Measurements from ENCODE around the gene TMTC2. TPM values are rescaled to one million over a fixed set of nuclear protein-coding genes. Genes with fewer than 3 reads are reported as not detected.
A peak's percentile ranks its signal among the peaks of the same experiment; 100 is the strongest.

The TMTC2 gene
- total and polyA plus RNA-seq, 4 experiments from 2014 or later, result 0.09 to 8.2 (median 4.2) TPM

DNA sequence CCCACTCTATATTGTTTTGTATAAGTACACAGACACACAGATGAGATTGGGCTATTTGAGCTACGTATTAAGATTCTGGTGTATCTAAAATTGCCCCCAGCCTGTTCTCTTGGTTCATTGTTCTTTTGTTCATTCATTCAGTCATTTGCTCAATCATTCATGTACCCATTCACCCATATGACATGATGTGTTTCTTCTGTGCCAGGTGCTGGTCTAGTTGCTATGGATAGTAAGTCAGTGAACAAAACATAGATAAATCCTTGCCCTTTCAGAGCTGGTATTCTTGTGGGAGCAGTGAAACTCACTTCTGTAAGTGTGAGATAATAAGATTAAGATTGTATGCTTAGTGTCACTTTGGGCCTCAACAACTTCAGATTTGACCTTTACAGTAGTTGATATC lies 191.3 kb downstream of the TMTC2 start:
- ChIA-PET CTCF (ENCODE audit: partially characterized antibody) (no interaction called here), POLR2A (ENCODE audit: partially characterized antibody) (no interaction called here)
- no peak overlapping the region for H3K27ac ChIP-seq (ENCODE audit: low read depth, low read length)
- H3K27ac Mint-ChIP-seq, result no peak overlapping the region
- no peaks in the 10 kb centered on the region for H3K27me3 ChIP-seq (ENCODE audit: insufficient read depth, low read length)
- H3K4me3 Mint-ChIP-seq, result no peak overlapping the region
- H3K4me1 ChIP-seq (ENCODE audit: insufficient read depth, low read length), result no peaks in the 10 kb centered on the region
- H3K4me1 Mint-ChIP-seq, result no peaks in the 10 kb centered on the region
- no peak for DNase-seq
- H3K4me3 ChIP-seq (ENCODE audit: low read length in 2 of 2), result no peak overlapping the region
- H3K9me3 ChIP-seq (ENCODE audit: control insufficient read depth in 1 of 2, low read length in 2 of 2), result no peaks in the 10 kb centered on the region
- peaks cover 0 to 4% of the 10 kb centered on the region in 2 donors for H3K36me3 Mint-ChIP-seq
- no peaks in the 10 kb centered on the region for H3K27me3 Mint-ChIP-seq
- H3K36me3 ChIP-seq (ENCODE audit: insufficient read depth, low read length), result no peaks in the 10 kb centered on the region
- H3K9me3 Mint-ChIP-seq, result no peaks in the 10 kb centered on the region
- intact Hi-C loops (cut with micrococcal nuclease), result no loop called here

DNA sequence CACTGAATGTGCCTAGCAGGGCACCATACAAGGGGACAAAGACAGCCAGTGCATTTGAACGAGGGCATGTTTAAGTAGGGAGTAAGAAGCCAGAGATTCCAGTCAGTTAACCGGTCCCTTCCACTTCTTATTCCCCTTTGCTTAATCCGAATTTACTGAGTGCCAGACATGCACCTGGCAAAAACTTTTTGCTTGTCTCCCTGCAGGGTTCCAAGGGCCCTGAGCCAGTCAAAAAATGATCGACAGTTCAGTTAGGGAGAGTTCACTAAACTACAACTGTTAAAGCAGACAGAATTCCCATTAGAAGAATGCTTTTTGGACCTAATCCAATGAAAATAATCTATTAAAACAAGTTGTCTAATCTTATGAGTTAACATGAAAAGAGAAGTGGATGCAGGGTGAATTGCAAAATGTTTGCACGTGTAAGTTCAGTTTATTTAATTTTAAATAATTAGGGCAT lies 193.8 kb downstream of the TMTC2 start:
- DNase-seq, result no peak
- no peak overlapping the region for H3K4me3 Mint-ChIP-seq
- no peaks in the 10 kb centered on the region for H3K27me3 Mint-ChIP-seq
- H3K9me3 Mint-ChIP-seq, result no peaks in the 10 kb centered on the region
- no peaks in the 10 kb centered on the region for H3K27me3 ChIP-seq (ENCODE audit: insufficient read depth, low read length)
- ChIA-PET CTCF (ENCODE audit: partially characterized antibody) (no interaction called here), POLR2A (ENCODE audit: partially characterized antibody) (no interaction called here)
- intact Hi-C loops (cut with micrococcal nuclease), result no loop called here
- no peaks in the 10 kb centered on the region for H3K4me1 Mint-ChIP-seq
- H3K36me3 Mint-ChIP-seq, result peaks cover 0 to 4% of the 10 kb centered on the region in 2 donors
- H3K4me3 ChIP-seq (ENCODE audit: low read length in 2 of 2), result no peak overlapping the region
- no peak overlapping the region for H3K27ac ChIP-seq (ENCODE audit: low read depth, low read length)
- no peaks in the 10 kb centered on the region for H3K36me3 ChIP-seq (ENCODE audit: insufficient read depth, low read length)
- H3K27ac Mint-ChIP-seq, result no peak overlapping the region
- H3K9me3 ChIP-seq (ENCODE audit: control insufficient read depth in 1 of 2, low read length in 2 of 2), result no peaks in the 10 kb centered on the region
- no peaks in the 10 kb centered on the region for H3K4me1 ChIP-seq (ENCODE audit: insufficient read depth, low read length)

DNA sequence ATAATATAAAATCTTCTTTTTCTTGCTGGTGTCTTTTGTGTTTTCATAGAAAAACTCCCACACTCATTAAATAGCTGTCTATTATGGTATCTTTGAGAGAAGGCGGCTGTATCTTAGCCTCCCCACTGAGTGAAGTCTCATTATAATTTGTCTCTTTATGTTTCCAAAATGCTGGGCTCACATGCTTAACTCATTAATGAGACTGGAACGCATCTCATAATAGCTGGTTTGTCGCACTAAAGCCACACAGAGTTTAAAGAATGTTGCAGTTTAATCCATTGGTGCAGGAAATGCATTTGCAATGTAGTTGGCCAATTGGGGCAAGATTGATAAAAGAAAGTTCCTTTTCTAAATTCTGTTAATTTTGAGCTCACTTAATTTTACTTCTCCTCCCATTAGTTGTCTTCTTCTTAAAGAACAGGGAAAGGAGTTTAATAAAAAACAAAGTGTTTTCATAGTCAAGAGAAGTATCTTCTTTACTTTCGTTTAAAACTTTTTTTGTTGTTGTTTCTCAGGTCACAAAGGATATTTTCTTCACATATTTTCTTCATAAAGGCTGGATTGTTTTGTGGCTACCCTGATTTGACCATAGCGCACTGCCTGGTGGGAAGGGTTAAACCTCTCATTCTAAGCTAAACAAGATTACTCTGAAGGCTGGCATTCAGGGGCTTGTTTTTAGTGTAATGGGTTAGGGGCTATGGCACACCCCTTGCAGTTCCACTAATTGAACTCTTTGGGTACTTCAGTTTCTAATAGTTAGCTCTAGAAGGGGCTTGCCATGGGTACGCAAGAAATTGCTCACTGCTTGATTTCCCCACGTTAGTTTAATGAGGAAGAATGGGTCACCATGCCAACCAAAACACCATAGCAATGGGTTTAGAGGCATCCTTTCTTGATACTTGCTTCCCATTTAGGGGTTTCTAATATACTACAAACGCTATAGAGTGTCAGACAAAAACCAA lies 197.0 kb downstream of the TMTC2 start:
- Mint-ChIP-seq H3K27me3 (no peaks in the 10 kb centered on the region), H3K27ac (no peak overlapping the region), H3K36me3 (no peaks in the 10 kb centered on the region), H3K4me1 (no peaks in the 10 kb centered on the region), H3K9me3 (peaks cover 0 to 1% (median 0%) of the 10 kb centered on the region in 8 donors), H3K4me3 (no peak overlapping the region)
- DNase-seq, result no peak
- H3K4me1 ChIP-seq (ENCODE audit: insufficient read depth, low read length), result no peaks in the 10 kb centered on the region
- H3K36me3 ChIP-seq (ENCODE audit: insufficient read depth, low read length), result no peaks in the 10 kb centered on the region
- POLR2A ChIA-PET (ENCODE audit: partially characterized antibody), result no interaction called here
- H3K27ac ChIP-seq (ENCODE audit: low read depth, low read length), result no peak overlapping the region
- CTCF ChIA-PET (ENCODE audit: partially characterized antibody), result interaction anchor here (0.9 kb wide), 1 partner anchor 15 kb away, joined by 3 read pairs; no protein-coding TSS in a partner anchor
- no peak overlapping the region for H3K4me3 ChIP-seq (ENCODE audit: low read length in 2 of 2)
- H3K9me3 ChIP-seq (ENCODE audit: control insufficient read depth in 1 of 2, low read length in 2 of 2), result no peaks in the 10 kb centered on the region
- H3K27me3 ChIP-seq (ENCODE audit: insufficient read depth, low read length), result no peaks in the 10 kb centered on the region
- intact Hi-C loops (cut with micrococcal nuclease), result no loop called here

DNA sequence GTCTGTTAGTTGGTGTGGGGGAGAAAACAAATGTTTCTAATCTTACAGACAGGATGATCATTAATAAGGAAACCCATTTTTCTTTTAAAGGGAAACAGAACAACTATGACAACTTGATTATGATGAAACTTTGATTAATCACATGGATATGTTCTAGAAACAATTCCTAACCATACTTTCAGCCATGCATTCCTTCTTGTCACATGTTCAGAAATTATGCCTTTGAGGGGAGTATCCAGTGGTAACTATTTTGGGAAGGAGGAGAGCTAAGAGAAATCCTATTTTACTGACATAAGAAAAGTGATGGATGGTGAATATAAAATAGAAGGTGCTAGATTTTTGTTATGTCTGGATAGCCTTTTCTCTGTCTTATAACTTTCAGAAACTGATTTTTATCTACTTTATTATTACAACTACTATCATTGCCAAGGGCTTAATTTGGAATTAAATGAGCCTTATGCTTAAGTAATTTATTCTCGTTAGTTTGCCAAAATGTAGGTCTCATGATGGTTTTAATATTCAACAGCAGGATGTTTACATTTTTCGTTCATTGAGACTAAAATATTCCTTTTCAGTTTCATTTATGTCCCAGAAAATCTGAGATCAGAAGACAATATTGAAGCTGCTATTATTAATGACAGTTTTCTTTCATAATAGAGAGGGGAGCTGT lies 200.1 kb downstream of the TMTC2 start:
- Histone ChIP-seq H3K27ac (ENCODE audit: low read depth, low read length) (no peak overlapping the region), H3K27me3 (ENCODE audit: insufficient read depth, low read length) (no peaks in the 10 kb centered on the region), H3K9me3 (ENCODE audit: control insufficient read depth in 1 of 2, low read length in 2 of 2) (no peaks in the 10 kb centered on the region), H3K4me3 (ENCODE audit: low read length in 2 of 2) (no peak overlapping the region), H3K4me1 (ENCODE audit: insufficient read depth, low read length) (no peaks in the 10 kb centered on the region), H3K36me3 (ENCODE audit: insufficient read depth, low read length) (no peaks in the 10 kb centered on the region)
- Mint-ChIP-seq H3K4me3 (no peak overlapping the region), H3K9me3 (peaks cover 0 to 1% (median 0%) of the 10 kb centered on the region in 8 donors), H3K4me1 (no peaks in the 10 kb centered on the region), H3K27me3 (no peaks in the 10 kb centered on the region), H3K36me3 (no peaks in the 10 kb centered on the region), H3K27ac (no peak overlapping the region)
- ChIA-PET POLR2A (ENCODE audit: partially characterized antibody) (no interaction called here), CTCF (ENCODE audit: partially characterized antibody) (no interaction called here)
- no peak for DNase-seq
- intact Hi-C loops (cut with micrococcal nuclease), result no loop called here

DNA sequence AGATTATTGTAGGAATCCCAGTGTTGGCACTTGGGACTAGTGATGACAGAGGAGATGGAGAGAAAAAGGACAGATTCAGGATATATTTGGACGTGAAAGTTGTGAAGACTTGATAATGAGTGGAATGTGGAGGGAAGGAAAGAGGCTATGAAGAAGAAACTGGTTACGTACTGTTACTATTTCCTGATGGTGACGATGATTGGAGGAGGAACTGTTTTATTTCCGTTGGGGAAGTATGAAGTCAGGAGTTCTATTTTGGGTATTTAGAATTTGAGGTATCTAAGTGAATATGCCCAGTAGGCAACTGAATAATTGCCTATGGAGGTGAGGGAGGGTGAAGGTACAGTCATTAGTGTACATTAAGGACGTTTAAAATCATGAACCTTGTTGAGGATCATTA lies 207.2 kb downstream of the TMTC2 start:
- no peak for DNase-seq
- Mint-ChIP-seq H3K9me3 (no peaks in the 10 kb centered on the region), H3K36me3 (peaks cover 3 to 5% of the 10 kb centered on the region in 2 donors), H3K4me3 (no peak overlapping the region), H3K4me1 (peaks cover 0 to 2% (median 0%) of the 10 kb centered on the region in 4 donors), H3K27ac (no peak overlapping the region), H3K27me3 (no peaks in the 10 kb centered on the region)
- Histone ChIP-seq H3K36me3 (ENCODE audit: insufficient read depth, low read length) (no peaks in the 10 kb centered on the region), H3K9me3 (ENCODE audit: control insufficient read depth in 1 of 2, low read length in 2 of 2) (no peaks in the 10 kb centered on the region), H3K27me3 (ENCODE audit: insufficient read depth, low read length) (no peaks in the 10 kb centered on the region), H3K27ac (ENCODE audit: low read depth, low read length) (no peak overlapping the region), H3K4me1 (ENCODE audit: insufficient read depth, low read length) (no peaks in the 10 kb centered on the region), H3K4me3 (ENCODE audit: low read length in 2 of 2) (no peak overlapping the region)
- ChIA-PET POLR2A (ENCODE audit: partially characterized antibody) (no interaction called here), CTCF (ENCODE audit: partially characterized antibody) (no interaction called here)
- intact Hi-C loops (cut with micrococcal nuclease), result no loop called here

DNA sequence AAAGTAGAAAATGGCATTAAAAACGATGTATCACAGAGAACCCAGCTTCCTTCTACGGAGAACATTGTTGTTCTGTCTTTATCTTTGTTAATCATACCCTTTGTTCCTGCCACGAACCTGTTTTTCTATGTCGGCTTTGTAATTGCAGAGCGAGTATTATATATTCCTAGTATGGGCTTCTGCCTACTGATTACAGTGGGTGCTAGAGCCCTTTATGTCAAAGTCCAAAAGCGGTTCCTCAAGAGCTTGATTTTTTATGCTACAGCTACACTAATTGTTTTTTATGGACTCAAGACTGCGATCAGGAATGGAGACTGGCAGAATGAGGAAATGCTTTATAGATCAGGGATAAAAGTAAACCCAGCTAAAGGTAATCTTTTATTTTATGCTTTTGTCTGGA lies 209.6 kb downstream of the TMTC2 start:
- DNase-seq, result no peak
- Mint-ChIP-seq H3K36me3 (peaks cover 3 to 5% of the 10 kb centered on the region in 2 donors), H3K4me3 (no peak overlapping the region), H3K9me3 (peaks cover 0 to 3% (median 0%) of the 10 kb centered on the region in 8 donors), H3K4me1 (peaks cover 0 to 2% (median 0%) of the 10 kb centered on the region in 4 donors), H3K27me3 (no peaks in the 10 kb centered on the region), H3K27ac (peak overlapping the region in 1 of 7 donors; percentile 19)
- intact Hi-C loops (cut with micrococcal nuclease), result no loop called here
- Histone ChIP-seq H3K4me3 (ENCODE audit: low read length in 2 of 2) (no peak overlapping the region), H3K4me1 (ENCODE audit: insufficient read depth, low read length) (no peaks in the 10 kb centered on the region), H3K9me3 (ENCODE audit: control insufficient read depth in 1 of 2, low read length in 2 of 2) (no peaks in the 10 kb centered on the region), H3K36me3 (ENCODE audit: insufficient read depth, low read length) (no peaks in the 10 kb centered on the region), H3K27ac (ENCODE audit: low read depth, low read length) (no peak overlapping the region), H3K27me3 (ENCODE audit: insufficient read depth, low read length) (no peaks in the 10 kb centered on the region)
- POLR2A ChIA-PET (ENCODE audit: partially characterized antibody), result no interaction called here
- CTCF ChIA-PET (ENCODE audit: partially characterized antibody), result no interaction called here

DNA sequence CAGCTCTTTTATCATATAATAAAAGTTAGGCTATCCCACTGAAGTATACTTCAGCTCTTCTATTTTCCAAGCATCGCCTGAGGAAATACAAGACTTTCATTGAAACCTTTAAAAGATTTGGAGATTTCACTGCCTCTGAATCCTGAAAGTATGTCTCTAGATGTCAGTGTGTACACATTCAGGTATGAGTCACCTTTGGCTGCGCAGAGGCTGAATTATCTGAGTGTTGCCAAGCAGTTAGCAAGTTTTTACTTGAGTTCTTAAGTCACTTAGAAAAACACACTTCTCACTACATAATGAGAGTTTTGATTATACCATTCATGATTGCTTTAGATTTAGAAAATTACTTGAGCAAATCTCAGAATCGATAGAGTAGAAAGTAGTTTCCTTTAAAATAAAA lies 210.3 kb downstream of the TMTC2 start:
- Histone ChIP-seq H3K27ac (ENCODE audit: low read depth, low read length) (no peak overlapping the region), H3K4me3 (ENCODE audit: low read length in 2 of 2) (no peak overlapping the region), H3K9me3 (ENCODE audit: control insufficient read depth in 1 of 2, low read length in 2 of 2) (no peaks in the 10 kb centered on the region), H3K4me1 (ENCODE audit: insufficient read depth, low read length) (no peaks in the 10 kb centered on the region), H3K36me3 (ENCODE audit: insufficient read depth, low read length) (no peaks in the 10 kb centered on the region), H3K27me3 (ENCODE audit: insufficient read depth, low read length) (no peaks in the 10 kb centered on the region)
- peaks cover 3 to 5% of the 10 kb centered on the region in 2 donors for H3K36me3 Mint-ChIP-seq
- H3K4me1 Mint-ChIP-seq, result peaks cover 0 to 2% (median 0%) of the 10 kb centered on the region in 4 donors
- H3K27me3 Mint-ChIP-seq, result no peaks in the 10 kb centered on the region
- H3K9me3 Mint-ChIP-seq, result peaks cover 0 to 3% (median 0%) of the 10 kb centered on the region in 8 donors
- intact Hi-C loops (cut with micrococcal nuclease), result no loop called here
- CTCF ChIA-PET (ENCODE audit: partially characterized antibody), result no interaction called here
- no peak for DNase-seq
- H3K4me3 Mint-ChIP-seq, result no peak overlapping the region
- POLR2A ChIA-PET (ENCODE audit: partially characterized antibody), result no interaction called here
- H3K27ac Mint-ChIP-seq, result no peak overlapping the region
